IgD-negative memory B cell (primary cell): ENCODE data around the gene NBPF15. TPM values are rescaled to one million over a fixed set of nuclear protein-coding genes. Genes with fewer than 3 reads are reported as not detected.
A peak's percentile ranks its signal among the peaks of the same experiment; 100 is the strongest.
"Not testable (repeated sequence)": the region's sequence is repeated elsewhere in the genome, so short reads cannot be mapped to it uniquely, and the experiment has no call there.

Experiments
- H3K27ac Mint-ChIP-seq, 3 donors: one replicate each; pipeline ENCODE4 v1.8.0; 2020 to 2022; ENCODE audit warnings: mild to moderate bottlenecking in 3 of 3, mixed read lengths in 3 of 3, moderate library complexity in 1 of 3
- H3K27me3 Mint-ChIP-seq: one replicate; pipeline ENCODE4 v1.8.0; 2021; ENCODE audit warnings: mixed read lengths
- H3K36me3 Mint-ChIP-seq: one replicate; pipeline ENCODE4 v1.8.0; 2020; ENCODE audit warnings: mild to moderate bottlenecking, mixed read lengths
- H3K4me1 Mint-ChIP-seq, 3 donors: one replicate each; pipeline ENCODE4 v1.8.0; 2020 to 2022; ENCODE audit warnings: mixed read lengths in 3 of 3, mild to moderate bottlenecking in 1 of 3
- H3K4me3 Mint-ChIP-seq, 4 donors: one replicate each; pipeline ENCODE4 v1.8.0; 2020 to 2022; ENCODE audit warnings: mild to moderate bottlenecking in 4 of 4, mixed read lengths in 4 of 4, moderate library complexity in 3 of 4
- H3K9me3 Mint-ChIP-seq, 3 donors: one replicate each; pipeline ENCODE4 v1.8.0; 2020 to 2021; ENCODE audit warnings: mixed read lengths in 3 of 3, mild to moderate bottlenecking in 1 of 3
- polyA plus RNA-seq: library from polyadenylated mRNA; unstranded; fragments of 300-500 nt; fragmentation: Illumina TruSeq; gene quantifications from one replicate; pipeline ENCODE4 v1.2.3, GENCODE V29; 2021

The NBPF15 gene
- polyA plus RNA-seq, 1 donor from 2014 or later, result 14.6 TPM

DNA sequence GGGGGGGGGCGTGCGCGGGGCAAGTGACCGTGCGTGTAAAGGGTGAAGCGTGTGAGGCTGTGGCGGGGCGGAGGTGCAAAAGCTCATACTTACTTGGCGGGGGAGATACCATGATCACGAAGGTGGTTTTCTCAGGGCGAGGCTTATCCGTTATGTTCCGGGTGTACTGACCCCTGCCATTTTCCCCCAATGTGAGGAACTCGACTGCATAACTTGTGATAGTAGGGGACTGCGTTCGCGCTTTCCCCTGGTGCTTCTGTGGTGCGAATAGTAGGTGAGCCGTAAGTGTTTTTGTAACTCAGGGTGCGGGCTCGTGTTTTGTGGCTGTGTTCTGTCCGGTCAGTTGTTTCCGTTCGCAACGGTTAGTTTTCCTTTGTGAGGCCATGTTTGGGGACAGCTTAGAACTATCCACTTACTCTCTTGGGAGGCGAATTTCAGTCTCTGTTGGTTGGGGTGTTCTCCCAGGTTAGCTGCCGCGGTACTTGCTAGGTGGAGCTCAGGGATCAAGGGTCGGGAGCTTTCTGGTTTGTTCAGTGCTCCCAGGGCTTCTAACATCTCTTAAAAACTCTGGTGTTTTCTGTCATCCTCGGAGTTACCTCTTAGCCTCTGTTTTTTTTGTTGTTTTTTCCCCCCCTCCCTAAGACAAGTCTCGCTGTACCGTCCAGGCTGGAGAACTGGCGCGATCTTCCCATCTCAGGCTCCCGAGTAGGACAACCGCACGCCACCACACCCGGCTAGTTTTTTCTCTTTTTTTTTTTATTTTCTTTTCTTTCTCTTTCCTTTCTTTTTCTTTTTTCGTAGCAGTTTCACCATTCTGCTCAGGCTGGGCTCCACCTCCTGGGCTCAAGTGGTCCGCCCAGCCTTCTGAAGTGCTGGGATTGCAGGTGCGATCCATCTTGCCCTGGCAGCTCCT lies 48.7 kb downstream of the NBPF15 start:
- not testable (repeated sequence) for H3K9me3 Mint-ChIP-seq, H3K27me3 Mint-ChIP-seq, H3K4me1 Mint-ChIP-seq, H3K36me3 Mint-ChIP-seq
- Mint-ChIP-seq H3K27ac (peak overlapping the region; percentile 79 to 99 (median 99)), H3K4me3 (peak overlapping the region; percentile 82 to 95 (median 93))

DNA sequence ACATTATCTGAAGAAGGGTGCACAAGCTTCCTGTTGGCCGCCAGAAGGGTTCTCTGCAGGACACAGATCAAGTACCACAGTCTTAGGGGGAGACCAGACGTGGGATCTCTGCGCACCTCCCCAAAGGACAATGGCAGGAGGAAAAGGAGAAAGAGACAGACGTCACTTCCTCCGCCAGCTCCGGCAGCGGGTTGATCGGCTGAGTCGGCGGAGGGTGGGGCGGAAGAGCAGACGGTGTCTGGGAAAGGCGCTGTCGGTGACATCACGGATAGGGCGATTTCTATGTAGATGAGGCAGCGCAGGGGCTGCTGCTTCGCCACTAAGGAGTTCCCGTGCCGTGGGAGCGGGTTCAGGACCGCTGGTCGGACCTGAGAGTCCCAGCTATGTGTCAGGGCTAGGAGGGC lies 49.4 kb downstream of the NBPF15 start:
- H3K4me1 Mint-ChIP-seq, H3K27me3 Mint-ChIP-seq, H3K9me3 Mint-ChIP-seq, H3K36me3 Mint-ChIP-seq: not testable (repeated sequence)
- Mint-ChIP-seq H3K4me3 (peak overlapping the region; percentile 82 to 95 (median 93)), H3K27ac (peak overlapping the region; percentile 79 to 99 (median 99))

DNA sequence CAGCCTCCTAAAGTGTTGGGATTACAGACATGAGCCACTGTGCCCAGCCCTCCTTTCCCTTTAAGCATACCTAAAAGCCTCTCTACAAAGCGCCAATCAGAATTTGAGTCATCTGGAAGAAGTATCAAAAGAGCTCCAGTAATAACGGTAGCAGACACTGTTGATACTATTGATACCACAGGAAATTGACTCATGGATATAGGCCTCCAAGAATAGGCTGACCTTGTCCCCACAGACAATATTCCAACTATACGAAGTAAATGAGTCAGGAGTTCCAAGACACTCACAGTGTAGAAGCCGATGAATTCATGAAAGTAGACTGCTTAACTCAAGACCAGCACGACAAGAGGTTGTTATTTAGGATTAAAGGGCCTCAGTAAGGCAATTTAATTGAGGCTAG lies 58.7 kb downstream of the NBPF15 start:
- not testable (repeated sequence) for H3K36me3 Mint-ChIP-seq, H3K9me3 Mint-ChIP-seq, H3K4me3 Mint-ChIP-seq, H3K4me1 Mint-ChIP-seq, H3K27me3 Mint-ChIP-seq, H3K27ac Mint-ChIP-seq

DNA sequence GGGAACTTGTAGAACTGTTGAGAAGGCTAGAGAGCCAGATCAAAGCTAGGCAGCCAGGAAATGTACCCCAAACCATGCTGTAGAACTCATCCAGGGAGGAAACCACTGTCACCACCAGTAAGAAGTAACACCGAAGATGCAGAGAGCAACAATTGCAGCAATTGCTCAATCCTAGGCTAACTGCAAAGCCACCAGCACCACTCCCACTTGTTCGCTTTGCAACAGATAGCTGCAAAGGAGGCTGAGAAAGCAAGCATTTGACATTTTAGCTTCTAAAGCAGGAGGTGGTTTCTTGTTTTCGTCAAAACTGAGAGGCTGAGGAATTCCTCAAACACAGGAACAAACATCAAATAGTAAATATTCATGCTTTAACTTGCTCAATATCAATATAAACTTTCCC lies 89.8 kb downstream of the NBPF15 start:
- H3K9me3 Mint-ChIP-seq, H3K36me3 Mint-ChIP-seq, H3K4me3 Mint-ChIP-seq, H3K27me3 Mint-ChIP-seq, H3K4me1 Mint-ChIP-seq, H3K27ac Mint-ChIP-seq: not testable (repeated sequence)

Other genes starting within 250 kb of the NBPF15 start
- not detected for gene PPIAL4E, start 88.0 kb downstream of the NBPF15 start, polyA plus RNA-seq
- gene PPIAL4F, start 131.2 kb upstream of the NBPF15 start, polyA plus RNA-seq, result not detected